ENCODE data around the gene ASAP3.
A peak's percentile ranks its signal among the peaks of the same experiment; 100 is the strongest.

Gene ASAP3

GRCh38 chr1:23515905-23516304, 31.9 kb upstream of the ASAP3 start:
- no peak overlapping the region for H3K27ac ChIP-seq (ENCODE audit: extremely low read depth, low read depth, low read length)
- ChIA-PET CTCF (interaction anchor here (0.7 to 3.2 kb wide), 5 partner anchors 9 to 295 kb away, joined by 3 to 12 read pairs (median 3); no protein-coding TSS in a partner anchor), POLR2A (interaction anchor here (1.2 to 1.6 kb wide), 2 partner anchors 10 to 12 kb away, joined by 3 read pairs; no protein-coding TSS in a partner anchor)
- H3K4me3 ChIP-seq (ENCODE audit: low read depth, low read length): no peak overlapping the region
- TF ChIP-seq ZNF596 (tag by site-specific recombination; IDR thresholded peaks at IDR 0.05) (no peak), MZF1 (tag by site-specific recombination; IDR thresholded peaks at IDR 0.05; ENCODE audit: borderline replicate concordance) (peak; percentile 91; the same call in 1 of the 2 replicates), ZNF654 (tag by site-specific recombination; IDR thresholded peaks at IDR 0.05; ENCODE audit: low read depth) (no peak), ZNF24 (tag by site-specific recombination; IDR thresholded peaks at IDR 0.05) (no peak), SP7 (tag by site-specific recombination; IDR thresholded peaks at IDR 0.05) (no peak), ZNF157 (tag by site-specific recombination; IDR thresholded peaks at IDR 0.05) (no peak)
- peaks cover 51 to 92% of the 10 kb centered on the region in 2 experiments for H3K36me3 ChIP-seq (ENCODE audit: control insufficient read depth in 2 of 2, insufficient read depth in 1 of 2, low read length in 2 of 2)
- H3K4me1 ChIP-seq (ENCODE audit: control insufficient read depth, insufficient read depth, low read length): no peaks in the 10 kb centered on the region
- H3K9me3 ChIP-seq (ENCODE audit: control insufficient read depth, insufficient read depth, low read depth, low read length): no peaks in the 10 kb centered on the region

GRCh38 chr1:23514111-23514679, 30.2 kb upstream of the ASAP3 start:
- CTCF ChIA-PET: interaction anchor here (0.6 to 3.2 kb wide), 4 partner anchors 11 to 341 kb away, joined by 3 to 12 read pairs (median 4); no protein-coding TSS in a partner anchor
- Histone ChIP-seq H3K27ac (ENCODE audit: extremely low read depth, low read depth, low read length) (no peak overlapping the region), H3K36me3 (ENCODE audit: control insufficient read depth in 2 of 2, insufficient read depth in 1 of 2, low read length in 2 of 2) (peaks cover 50 to 95% of the 10 kb centered on the region in 2 experiments), H3K4me3 (ENCODE audit: low read depth, low read length) (no peak overlapping the region), H3K9me3 (ENCODE audit: control insufficient read depth, insufficient read depth, low read depth, low read length) (no peaks in the 10 kb centered on the region), H3K4me1 (ENCODE audit: control insufficient read depth, insufficient read depth, low read length) (no peaks in the 10 kb centered on the region)
- POLR2A ChIA-PET: interaction anchor here (0.6 to 1.6 kb wide), 4 partner anchors 9 to 1015 kb away, joined by 3 to 4 read pairs (median 3); no protein-coding TSS in a partner anchor
- no peak for TF ChIP-seq ZNF266 (tag by site-specific recombination; IDR thresholded peaks at IDR 0.05; ENCODE audit: low read depth)
- no peak for TF ChIP-seq ZNF214 (tag by site-specific recombination; IDR thresholded peaks at IDR 0.05; ENCODE audit: borderline replicate concordance)
- no peak for TF ChIP-seq ZNF19 (tag by site-specific recombination; IDR thresholded peaks at IDR 0.05; ENCODE audit: low read depth)
- no peak for TF ChIP-seq ZIC2 (tag by site-specific recombination; IDR thresholded peaks at IDR 0.05)
- no peak for TF ChIP-seq ZBTB1 (tag by site-specific recombination; IDR thresholded peaks at IDR 0.05)
- TF ChIP-seq ZNF768 (tag by site-specific recombination; IDR thresholded peaks at IDR 0.05): peak; percentile 97
- TF ChIP-seq ZNF529 (tag by site-specific recombination; IDR thresholded peaks at IDR 0.05; ENCODE audit: insufficient replicate concordance): no peak
- TF ChIP-seq ZNF624 (tag by site-specific recombination; IDR thresholded peaks at IDR 0.05): no peak

- ChIA-PET CTCF (interaction anchor here (5.9 kb wide), 1 partner anchor 13 kb away, joined by 61 read pairs; no protein-coding TSS in a partner anchor), POLR2A (interaction anchor here (0.9 kb wide), 1 partner anchor 8 kb away, joined by 6 read pairs; no protein-coding TSS in a partner anchor)
- no peak for TF ChIP-seq ZNF350 (tag by site-specific recombination; IDR thresholded peaks at IDR 0.05)
- TF ChIP-seq ZNF658 (tag by site-specific recombination; IDR thresholded peaks at IDR 0.05): no peak
- TF ChIP-seq WT1 (tag by site-specific recombination; IDR thresholded peaks at IDR 0.05): no peak
- no peak for TF ChIP-seq BCL11B (tag by site-specific recombination; IDR thresholded peaks at IDR 0.05; ENCODE audit: low read depth)
- TF ChIP-seq ZNF19 (tag by site-specific recombination; IDR thresholded peaks at IDR 0.05; ENCODE audit: low read depth): no peak
- no peak for TF ChIP-seq ZNF580 (tag by site-specific recombination; IDR thresholded peaks at IDR 0.05)
- TF ChIP-seq ZNF148 (tag by site-specific recombination; IDR thresholded peaks at IDR 0.05; ENCODE audit: borderline replicate concordance): no peak
- no peak for TF ChIP-seq ZNF830 (tag by site-specific recombination; IDR thresholded peaks at IDR 0.05; ENCODE audit: low read depth)
- TF ChIP-seq ZNF302 (tag by site-specific recombination; IDR thresholded peaks at IDR 0.05; ENCODE audit: low read depth): no peak
- TF ChIP-seq ZNF501 (tag by site-specific recombination; IDR thresholded peaks at IDR 0.05): no peak
- no peak for TF ChIP-seq MEIS1 (CRISPR knock-in tag; IDR thresholded peaks at IDR 0.05; ENCODE audit: borderline replicate concordance)
- no peak for TF ChIP-seq ZNF548 (tag by site-specific recombination; IDR thresholded peaks at IDR 0.05)
- TF ChIP-seq ZNF626 (tag by site-specific recombination; IDR thresholded peaks at IDR 0.05): no peak
- TF ChIP-seq ZNF473 (tag by site-specific recombination; IDR thresholded peaks at IDR 0.05): no peak
- no peak for TF ChIP-seq ZXDB (tag by site-specific recombination; IDR thresholded peaks at IDR 0.05)
- Histone ChIP-seq H3K36me3 (ENCODE audit: control insufficient read depth in 2 of 2, insufficient read depth in 1 of 2, low read length in 2 of 2) (peaks cover 44 to 84% of the 10 kb centered on the region in 2 experiments), H3K4me1 (ENCODE audit: control insufficient read depth, insufficient read depth, low read length) (no peaks in the 10 kb centered on the region), H3K9me3 (ENCODE audit: control insufficient read depth, insufficient read depth, low read depth, low read length) (no peaks in the 10 kb centered on the region), H3K4me3 (ENCODE audit: low read depth, low read length) (no peak overlapping the region), H3K27ac (ENCODE audit: extremely low read depth, low read depth, low read length) (no peak overlapping the region)
These were observed 25.9 kb upstream of the ASAP3 start for GRCh38 chr1:23509896-23510295.
